Measurements from ENCODE around the gene ZBTB11. TPM values are rescaled to one million over a fixed set of nuclear protein-coding genes. Genes with fewer than 3 reads are reported as not detected.
"Not testable (repeated sequence)": the region's sequence is repeated elsewhere in the genome, so short reads cannot be mapped to it uniquely, and the experiment has no call there.

ZBTB11 gene
- total RNA-seq, 1 donor from 2014 or later: 15.7 TPM

DNA sequence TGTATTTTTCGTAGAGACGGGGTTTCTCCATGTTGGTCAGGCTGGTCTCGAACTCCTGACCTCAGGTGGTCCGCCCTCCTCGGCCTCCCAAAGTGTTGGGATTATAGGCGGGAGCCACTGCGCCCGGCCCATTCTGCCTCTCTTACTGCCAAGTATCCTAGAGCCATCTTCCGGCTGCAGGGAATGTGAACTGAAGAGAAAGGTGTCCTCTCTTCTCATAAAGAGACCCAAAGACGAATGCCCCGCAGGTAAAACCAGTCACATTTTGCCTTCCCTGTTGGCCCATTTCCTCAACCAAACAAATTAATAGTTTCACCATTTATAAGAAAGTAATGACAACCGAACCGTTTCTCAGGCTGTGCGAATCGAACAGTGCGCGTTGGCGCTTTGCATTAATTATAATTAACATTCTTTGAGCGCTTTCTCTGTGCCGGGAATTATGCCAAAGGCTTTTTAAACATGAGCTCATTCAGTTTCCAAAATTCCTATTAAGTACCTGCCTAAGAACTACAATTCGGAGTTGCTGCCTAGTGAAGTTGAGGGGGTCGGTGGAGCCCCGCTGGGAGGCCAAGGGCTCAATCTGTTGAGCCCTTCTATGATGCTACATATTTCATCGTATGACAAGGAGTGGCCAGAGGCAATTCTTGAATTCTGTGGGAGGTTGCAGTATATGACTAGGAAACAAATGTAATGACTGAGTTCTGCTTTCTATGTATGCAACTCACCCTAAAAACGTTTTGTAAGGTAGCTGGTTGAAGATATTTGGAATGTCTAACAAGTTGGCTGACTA is 10.4 kb upstream of the ZBTB11 start:
- H3K9me3 Mint-ChIP-seq (ENCODE audit: unreplicated experiment): peaks cover 20% of the 10 kb centered on the region

GRCh38 chr3:101685870-101686307 is 9.0 kb upstream of the ZBTB11 start:
- Mint-ChIP-seq H3K9me3 (ENCODE audit: unreplicated experiment) (peaks cover 20% of the 10 kb centered on the region), H3K4me3 (ENCODE audit: unreplicated experiment) (peak overlapping the region; percentile 98), H3K36me3 (ENCODE audit: unreplicated experiment) (no peaks in the 10 kb centered on the region), H3K27me3 (ENCODE audit: unreplicated experiment) (peaks cover 13% of the 10 kb centered on the region), H3K27ac (ENCODE audit: unreplicated experiment) (peak overlapping the region; percentile 99), H3K4me1 (ENCODE audit: low read depth, unreplicated experiment) (peaks cover 15% of the 10 kb centered on the region)
- TF ChIP-seq CTCF (IDR thresholded peaks at IDR 0.05; ENCODE audit: partially characterized antibody, unreplicated experiment): no peak
- DNase-seq: no peak

More for the DNA sequence above, 10.4 kb upstream of the ZBTB11 start:
- peaks cover 19% of the 10 kb centered on the region for H3K4me1 Mint-ChIP-seq (ENCODE audit: low read depth, unreplicated experiment)
- no peak for TF ChIP-seq CTCF (IDR thresholded peaks at IDR 0.05; ENCODE audit: partially characterized antibody, unreplicated experiment)
- H3K36me3 Mint-ChIP-seq (ENCODE audit: unreplicated experiment): no peaks in the 10 kb centered on the region
- peak overlapping the region; percentile 98 for H3K4me3 Mint-ChIP-seq (ENCODE audit: unreplicated experiment)
- peaks cover 13% of the 10 kb centered on the region for H3K27me3 Mint-ChIP-seq (ENCODE audit: unreplicated experiment)
- peak overlapping the region; percentile 99 for H3K27ac Mint-ChIP-seq (ENCODE audit: unreplicated experiment)
- DNase-seq: no peak

DNA sequence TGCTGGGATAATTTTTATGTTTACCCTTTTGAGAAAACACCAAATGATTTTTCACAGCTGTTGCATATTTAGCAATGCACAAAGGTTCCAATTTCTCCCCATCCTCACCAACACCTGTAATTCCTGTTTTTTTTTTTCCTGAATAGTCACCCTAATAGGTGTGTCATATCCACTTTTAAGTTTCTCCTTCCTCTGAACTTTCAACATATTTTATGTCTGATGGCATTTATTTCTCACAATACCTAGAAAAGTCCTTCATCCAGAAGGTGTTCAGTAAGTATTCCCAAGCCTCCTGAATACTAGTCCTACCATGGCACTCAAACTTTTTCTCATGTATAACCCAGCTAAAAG is 8.1 kb upstream of the ZBTB11 start:
- peaks cover 9% of the 10 kb centered on the region for H3K27me3 Mint-ChIP-seq (ENCODE audit: unreplicated experiment)
- TF ChIP-seq CTCF (IDR thresholded peaks at IDR 0.05; ENCODE audit: partially characterized antibody, unreplicated experiment): no peak
- peaks cover 20% of the 10 kb centered on the region for H3K9me3 Mint-ChIP-seq (ENCODE audit: unreplicated experiment)
- H3K27ac Mint-ChIP-seq (ENCODE audit: unreplicated experiment): peak overlapping the region; percentile 99
- no peaks in the 10 kb centered on the region for H3K36me3 Mint-ChIP-seq (ENCODE audit: unreplicated experiment)
- peaks cover 15% of the 10 kb centered on the region for H3K4me1 Mint-ChIP-seq (ENCODE audit: low read depth, unreplicated experiment)
- no peak for DNase-seq
- peak overlapping the region; percentile 98 for H3K4me3 Mint-ChIP-seq (ENCODE audit: unreplicated experiment)

DNA sequence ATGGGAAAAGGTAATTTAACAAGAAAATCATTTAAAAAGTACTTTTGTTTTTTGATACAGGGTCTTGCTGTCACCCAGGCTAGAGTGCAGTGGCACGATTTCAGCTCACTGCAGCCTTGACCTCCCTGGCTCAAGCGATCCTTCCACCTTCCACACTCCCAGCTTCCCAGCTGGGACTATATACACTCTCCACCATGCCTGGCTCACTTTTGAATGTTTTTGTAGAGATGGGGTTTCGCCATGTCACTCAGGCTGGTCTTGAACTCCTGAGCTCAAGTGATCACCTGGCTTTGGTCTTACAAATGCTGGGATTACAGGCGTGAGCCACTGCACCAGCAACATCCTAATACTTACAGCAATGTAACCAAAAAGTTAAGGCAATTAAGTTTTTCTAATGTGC is 3.5 kb upstream of the ZBTB11 start:
- Mint-ChIP-seq H3K4me1 (ENCODE audit: low read depth, unreplicated experiment) (peaks cover 12% of the 10 kb centered on the region), H3K27me3 (ENCODE audit: unreplicated experiment) (peaks cover 7% of the 10 kb centered on the region), H3K36me3 (ENCODE audit: unreplicated experiment) (no peaks in the 10 kb centered on the region), H3K9me3 (ENCODE audit: unreplicated experiment) (peaks cover 7% of the 10 kb centered on the region), H3K27ac (ENCODE audit: unreplicated experiment) (no peak overlapping the region), H3K4me3 (ENCODE audit: unreplicated experiment) (no peak overlapping the region)
- no peak for TF ChIP-seq CTCF (IDR thresholded peaks at IDR 0.05; ENCODE audit: partially characterized antibody, unreplicated experiment)
- DNase-seq: no peak

DNA sequence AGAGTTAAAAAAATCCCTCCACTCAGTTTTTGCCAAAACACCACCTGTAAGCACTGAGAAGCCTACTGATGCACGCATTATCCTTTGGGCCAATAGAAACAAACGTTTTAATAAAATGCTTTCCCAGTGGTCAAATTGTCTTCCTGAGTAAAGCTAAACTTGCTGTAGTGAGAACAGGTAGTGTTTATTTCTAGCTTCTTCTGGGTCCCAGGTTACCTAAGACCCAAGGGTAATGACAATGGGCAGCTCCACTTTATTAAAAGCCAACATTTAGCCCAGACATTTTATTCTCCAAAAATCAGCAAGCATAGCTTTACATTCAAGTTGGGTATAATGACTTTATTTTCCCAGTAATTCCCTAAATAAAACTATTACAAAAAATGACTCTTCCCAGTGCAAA is 1.9 kb upstream of the ZBTB11 start:
- H3K9me3 Mint-ChIP-seq (ENCODE audit: unreplicated experiment); DNase-seq; H3K27ac Mint-ChIP-seq (ENCODE audit: unreplicated experiment); H3K4me3 Mint-ChIP-seq (ENCODE audit: unreplicated experiment); H3K4me1 Mint-ChIP-seq (ENCODE audit: low read depth, unreplicated experiment); H3K36me3 Mint-ChIP-seq (ENCODE audit: unreplicated experiment); H3K27me3 Mint-ChIP-seq (ENCODE audit: unreplicated experiment): not testable (repeated sequence)

Data from glutamatergic neuron (in vitro differentiated cells).